ENCODE results near the gene NSF. TPM values are rescaled to one million over a fixed set of nuclear protein-coding genes. Genes with fewer than 3 reads are reported as not detected.

Gene NSF
- total and polyA plus RNA-seq, 2 donors (not counting 1 experiment from before 2014, with no cell fraction given): 65.5 to 66.7 TPM

DNA sequence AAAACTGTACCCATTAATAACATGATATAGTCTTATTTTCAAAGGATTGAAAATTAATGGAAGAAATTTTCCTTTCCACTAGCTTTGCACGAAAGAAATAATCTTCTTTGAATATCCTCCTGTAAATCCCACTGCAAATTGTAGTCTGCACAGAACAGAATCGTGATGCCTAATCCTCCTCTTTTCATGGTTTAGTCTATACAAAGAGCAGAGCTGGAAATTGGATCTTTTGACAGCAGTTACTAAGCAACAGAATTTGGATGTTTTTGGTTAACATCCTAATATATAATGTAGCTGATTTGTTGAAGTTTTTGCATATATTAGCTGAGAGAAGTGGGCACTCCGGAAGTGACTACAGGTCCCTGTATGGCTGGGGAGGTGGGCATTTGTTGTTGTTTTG is 129.4 kb downstream of the NSF start:
- Histone ChIP-seq H3K27me3 (ENCODE audit: control insufficient read depth, insufficient read depth, low read length) (no peaks in the 10 kb centered on the region), H3K36me3 (ENCODE audit: control insufficient read depth, insufficient read depth, low read length) (no peaks in the 10 kb centered on the region), H4K20me1 (ENCODE audit: control insufficient read depth, extremely low read depth, insufficient read depth, low read length) (no peaks in the 10 kb centered on the region), H2AFZ (ENCODE audit: low read length) (no peak overlapping the region), H3K4me3 (replicated peaks in 1 of 4; ENCODE audit: control extremely low read depth in 1 of 4, insufficient read depth in 1 of 4, low read depth in 3 of 4, low read length in 4 of 4) (no peak overlapping the region), H3K79me2 (ENCODE audit: control insufficient read depth, insufficient read depth, low read length) (no peaks in the 10 kb centered on the region), H3K4me1 (ENCODE audit: control insufficient read depth, extremely low read depth, insufficient read depth, low read length) (no peaks in the 10 kb centered on the region), H3K9ac (ENCODE audit: insufficient read depth, low read length) (no peak overlapping the region), H3K4me2 (ENCODE audit: extremely low read depth, insufficient read depth, low read length) (no peak overlapping the region), H3K9me3 (ENCODE audit: control insufficient read depth, insufficient read depth, low read depth, low read length) (no peaks in the 10 kb centered on the region), H3K27ac (ENCODE audit: insufficient read depth, low read length) (no peak overlapping the region)
- no peak for TF ChIP-seq EZH2 (IDR thresholded peaks at IDR 0.05; ENCODE audit: low read length, missing control alignments)
- TF ChIP-seq, protein P1, sequence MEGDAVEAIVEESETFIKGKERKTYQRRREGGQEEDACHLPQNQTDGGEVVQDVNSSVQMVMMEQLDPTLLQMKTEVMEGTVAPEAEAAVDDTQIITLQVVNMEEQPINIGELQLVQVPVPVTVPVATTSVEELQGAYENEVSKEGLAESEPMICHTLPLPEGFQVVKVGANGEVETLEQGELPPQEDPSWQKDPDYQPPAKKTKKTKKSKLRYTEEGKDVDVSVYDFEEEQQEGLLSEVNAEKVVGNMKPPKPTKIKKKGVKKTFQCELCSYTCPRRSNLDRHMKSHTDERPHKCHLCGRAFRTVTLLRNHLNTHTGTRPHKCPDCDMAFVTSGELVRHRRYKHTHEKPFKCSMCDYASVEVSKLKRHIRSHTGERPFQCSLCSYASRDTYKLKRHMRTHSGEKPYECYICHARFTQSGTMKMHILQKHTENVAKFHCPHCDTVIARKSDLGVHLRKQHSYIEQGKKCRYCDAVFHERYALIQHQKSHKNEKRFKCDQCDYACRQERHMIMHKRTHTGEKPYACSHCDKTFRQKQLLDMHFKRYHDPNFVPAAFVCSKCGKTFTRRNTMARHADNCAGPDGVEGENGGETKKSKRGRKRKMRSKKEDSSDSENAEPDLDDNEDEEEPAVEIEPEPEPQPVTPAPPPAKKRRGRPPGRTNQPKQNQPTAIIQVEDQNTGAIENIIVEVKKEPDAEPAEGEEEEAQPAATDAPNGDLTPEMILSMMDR (conservative IDR thresholded peaks at IDR 0.05 in 1 of 2, IDR thresholded peaks at IDR 0.05 in 1 of 2; ENCODE audit: low read depth in 1 of 2, low read length in 2 of 2): no peak
- no peak for DNase-seq (ENCODE audit: low read depth in 2 of 2)

DNA sequence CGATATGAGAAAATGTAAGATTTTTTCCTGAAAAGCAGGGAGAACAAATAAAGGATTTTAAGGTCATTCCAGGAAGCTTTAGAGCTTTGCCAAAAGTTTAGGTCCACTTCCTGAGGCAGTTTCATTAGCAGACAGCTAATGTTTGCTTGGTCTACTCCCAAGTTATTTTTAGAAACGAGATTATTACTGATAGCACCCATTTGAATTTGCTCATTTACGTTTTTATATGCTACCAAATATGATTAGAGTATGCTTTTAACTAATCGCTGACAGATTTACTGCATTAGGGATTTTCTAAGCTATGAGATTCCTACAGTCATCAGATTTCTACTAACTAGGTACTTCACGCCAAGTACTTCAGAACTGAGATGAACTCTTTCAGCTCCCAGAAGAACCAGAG is 129.9 kb downstream of the NSF start:
- no peak overlapping the region for H3K4me3 ChIP-seq (replicated peaks in 1 of 4; ENCODE audit: control extremely low read depth in 1 of 4, insufficient read depth in 1 of 4, low read depth in 3 of 4, low read length in 4 of 4)
- H2AFZ ChIP-seq (ENCODE audit: low read length): no peak overlapping the region
- H3K4me2 ChIP-seq (ENCODE audit: extremely low read depth, insufficient read depth, low read length): no peak overlapping the region
- H4K20me1 ChIP-seq (ENCODE audit: control insufficient read depth, extremely low read depth, insufficient read depth, low read length): no peaks in the 10 kb centered on the region
- H3K36me3 ChIP-seq (ENCODE audit: control insufficient read depth, insufficient read depth, low read length): no peaks in the 10 kb centered on the region
- no peaks in the 10 kb centered on the region for H3K79me2 ChIP-seq (ENCODE audit: control insufficient read depth, insufficient read depth, low read length)
- no peaks in the 10 kb centered on the region for H3K4me1 ChIP-seq (ENCODE audit: control insufficient read depth, extremely low read depth, insufficient read depth, low read length)
- peak in 1 of 2 donors; percentile 23 for DNase-seq (ENCODE audit: low read depth in 2 of 2)
- no peak for TF ChIP-seq EZH2 (IDR thresholded peaks at IDR 0.05; ENCODE audit: low read length, missing control alignments)
- TF ChIP-seq, protein P1 (conservative IDR thresholded peaks at IDR 0.05 in 1 of 2, IDR thresholded peaks at IDR 0.05 in 1 of 2; ENCODE audit: low read depth in 1 of 2, low read length in 2 of 2): no peak
- H3K9me3 ChIP-seq (ENCODE audit: control insufficient read depth, insufficient read depth, low read depth, low read length): no peaks in the 10 kb centered on the region
- H3K9ac ChIP-seq (ENCODE audit: insufficient read depth, low read length): no peak overlapping the region
- H3K27me3 ChIP-seq (ENCODE audit: control insufficient read depth, insufficient read depth, low read length): no peaks in the 10 kb centered on the region
- no peak overlapping the region for H3K27ac ChIP-seq (ENCODE audit: insufficient read depth, low read length)

DNA sequence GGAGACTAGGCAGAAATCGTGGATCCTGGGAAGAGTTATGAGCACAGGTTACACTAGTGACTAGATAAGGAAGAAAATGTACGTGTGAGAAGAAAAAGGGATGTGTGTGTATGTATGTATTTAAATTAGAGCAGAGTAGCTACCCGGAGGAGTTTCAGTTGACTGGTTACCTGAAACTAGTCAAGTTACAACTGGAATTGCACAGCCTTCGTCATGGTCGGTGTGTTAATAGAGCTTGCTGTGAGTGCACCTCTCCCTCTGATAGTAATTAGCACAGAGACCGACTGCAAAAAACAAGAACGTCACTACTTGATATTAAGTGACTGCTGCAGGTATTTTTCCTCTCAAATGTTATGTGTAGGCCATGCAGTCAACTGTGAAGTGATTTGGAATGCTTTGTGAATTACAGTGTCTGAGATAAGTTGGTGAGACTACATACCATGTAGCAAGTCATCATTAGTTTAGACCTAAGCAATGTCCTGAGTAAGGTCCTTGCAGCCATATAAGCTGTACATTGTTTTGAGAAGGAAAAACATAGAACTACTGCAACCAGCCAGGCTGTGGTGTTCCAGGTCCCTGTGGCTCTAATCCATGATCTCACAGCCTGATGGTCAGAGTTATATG is 132.3 kb downstream of the NSF start:
- peak in 1 of 2 donors; percentile 85 for DNase-seq (ENCODE audit: low read depth in 2 of 2)

More for the DNA sequence above, 132.3 kb downstream of the NSF start:
- TF ChIP-seq, protein P1 (conservative IDR thresholded peaks at IDR 0.05 in 1 of 2, IDR thresholded peaks at IDR 0.05 in 1 of 2; ENCODE audit: low read depth in 1 of 2, low read length in 2 of 2): no peak
- H3K4me3 ChIP-seq (replicated peaks in 1 of 4; ENCODE audit: control extremely low read depth in 1 of 4, insufficient read depth in 1 of 4, low read depth in 3 of 4, low read length in 4 of 4): no peak overlapping the region
- no peaks in the 10 kb centered on the region for H3K79me2 ChIP-seq (ENCODE audit: control insufficient read depth, insufficient read depth, low read length)
- H3K4me1 ChIP-seq (ENCODE audit: control insufficient read depth, extremely low read depth, insufficient read depth, low read length): peaks cover 7% of the 10 kb centered on the region
- no peaks in the 10 kb centered on the region for H3K9me3 ChIP-seq (ENCODE audit: control insufficient read depth, insufficient read depth, low read depth, low read length)
- no peak overlapping the region for H3K9ac ChIP-seq (ENCODE audit: insufficient read depth, low read length)
- no peak overlapping the region for H3K4me2 ChIP-seq (ENCODE audit: extremely low read depth, insufficient read depth, low read length)
- H3K36me3 ChIP-seq (ENCODE audit: control insufficient read depth, insufficient read depth, low read length): no peaks in the 10 kb centered on the region
- no peak overlapping the region for H2AFZ ChIP-seq (ENCODE audit: low read length)
- H3K27ac ChIP-seq (ENCODE audit: insufficient read depth, low read length): no peak overlapping the region
- no peaks in the 10 kb centered on the region for H3K27me3 ChIP-seq (ENCODE audit: control insufficient read depth, insufficient read depth, low read length)
- no peaks in the 10 kb centered on the region for H4K20me1 ChIP-seq (ENCODE audit: control insufficient read depth, extremely low read depth, insufficient read depth, low read length)
